Endothelial cell of umbilical vein (primary cell): ENCODE measurements around the gene TTLL7. TPM values are rescaled to one million over a fixed set of nuclear protein-coding genes. Genes with fewer than 3 reads are reported as not detected.

Source experiments
- BruUV-seq: library from RNA; stranded (reverse); fragments of 400-500 nt; replicated peaks from 2 replicates; lab custom pipeline; 2021; lab: Mats Ljungman, UMichigan
- CTCF ChIA-PET: fragments of 300-600, 350-600 bp; sonication (Branson Sonifier 250); formaldehyde crosslinking; loops from one replicate; lab custom pipeline; 2021; ENCODE audit warnings: antibody characterized with exemption, inconsistent platforms; lab: Charles Lee
- POLR2A ChIA-PET: fragments of 300-600, 350-600 bp; sonication (Branson Sonifier 250); formaldehyde crosslinking; loops from one replicate; lab custom pipeline; 2021; ENCODE audit warnings: antibody characterized with exemption, inconsistent platforms; lab: Charles Lee
- DNase-seq: peaks from one replicate; pipeline ENCODE4 v3.0.0-alpha.2; 2011; ENCODE audit warnings: low read depth, low spot score
- FAIRE-seq: peaks from 2 replicates; lab custom pipeline; 2011; peaks lifted over from hg19 to GRCh38; lab: Jason Lieb, UNC
- H2AFZ ChIP-seq: 2 replicates; pipeline ENCODE4 v1.6.0; 2012; ENCODE audit warnings: low read depth, low read length, control low read depth, inconsistent platforms
- H3K27ac ChIP-seq: 2 replicates; pipeline ENCODE4 v1.5.1; 2011; ENCODE audit warnings: low read depth, mild to moderate bottlenecking, control low read depth, low read length, moderate library complexity; ENCODE audit not compliant: insufficient read depth
- H3K27me3 ChIP-seq, 2 experiments: 2 replicates each; pipeline versions ENCODE4 v1.6.0 to v1.6.1; 2011; ENCODE audit warnings: low read length in 2 of 2, mixed read lengths in 1 of 2; ENCODE audit not compliant: control insufficient read depth in 2 of 2, insufficient read depth in 2 of 2
- H3K36me3 ChIP-seq, 2 experiments: 2 replicates in 1 of 2; 3 replicates in 1 of 2; pipeline ENCODE4 v1.5.1; 2011; ENCODE audit warnings: low read length in 2 of 2, mild to moderate bottlenecking in 1 of 2, moderate library complexity in 1 of 2; ENCODE audit not compliant: control insufficient read depth in 2 of 2, insufficient read depth in 2 of 2; ENCODE audit errors: extremely low read depth in 1 of 2
- H3K4me1 ChIP-seq: 3 replicates; pipeline ENCODE4 v1.5.1; 2011; ENCODE audit warnings: mild to moderate bottlenecking, low read length; ENCODE audit not compliant: control insufficient read depth, insufficient read depth; ENCODE audit errors: extremely low read depth
- H3K4me2 ChIP-seq: 2 replicates; pipeline ENCODE4 v1.6.1; 2011; ENCODE audit warnings: low read length, control low read depth, mixed read lengths; ENCODE audit not compliant: insufficient read depth
- H3K4me3 ChIP-seq, 3 experiments: fragments of 200-600 bp in 1 of 3; sonication (generic), shearing (Covaris generic) in 1 of 3; replicated peaks in 1 of 3; 2 replicates each; pipeline ENCODE4 v1.5.1; 2011 to 2016; ENCODE audit warnings: control low read depth in 3 of 3, low read length in 3 of 3, mild to moderate bottlenecking in 2 of 3, inconsistent platforms in 1 of 3, low read depth in 1 of 3, moderate library complexity in 1 of 3; ENCODE audit not compliant: insufficient read depth in 1 of 3
- H3K79me2 ChIP-seq: 2 replicates; pipeline ENCODE4 v1.6.0; 2012; ENCODE audit warnings: low read length, inconsistent platforms; ENCODE audit not compliant: control insufficient read depth, insufficient read depth
- H3K9ac ChIP-seq: replicated peaks from 2 replicates; pipeline ENCODE3; 2011; ENCODE audit warnings: low read length, control low read depth; ENCODE audit not compliant: insufficient read depth; ENCODE audit errors: extremely low read depth
- H3K9me1 ChIP-seq: replicated peaks from 3 replicates; pipeline ENCODE4 v1.6.0; 2011; ENCODE audit warnings: mild to moderate bottlenecking, low read length; ENCODE audit not compliant: control insufficient read depth, insufficient read depth; ENCODE audit errors: extremely low read depth
- H3K9me3 ChIP-seq: replicated peaks from 2 replicates; pipeline ENCODE4 v1.5.1; 2012; ENCODE audit warnings: low read length, inconsistent platforms; ENCODE audit not compliant: control insufficient read depth, insufficient read depth
- H4K20me1 ChIP-seq: replicated peaks from 2 replicates; pipeline ENCODE3; 2011; ENCODE audit warnings: mild to moderate bottlenecking, low read length; ENCODE audit not compliant: control insufficient read depth, insufficient read depth; ENCODE audit errors: extremely low read depth
- EZH2 ChIP-seq: IDR thresholded peaks from 2 replicates; pipeline ENCODE4 v1.6.1; 2012; ENCODE audit warnings: borderline replicate concordance, low read depth, mild to moderate bottlenecking, moderate library complexity, low read length, inconsistent platforms; ENCODE audit not compliant: severe bottlenecking
- FOS ChIP-seq: IDR thresholded peaks from 2 replicates; pipeline ENCODE4 v1.6.1; 2011; ENCODE audit warnings: mild to moderate bottlenecking, low read length, moderate library complexity, borderline replicate concordance; ENCODE audit not compliant: insufficient read depth
- GATA2 ChIP-seq: IDR thresholded peaks from 2 replicates; pipeline ENCODE4 v1.7.0; 2011; ENCODE audit warnings: low read depth, mild to moderate bottlenecking, moderate library complexity, mixed read lengths, low read length; ENCODE audit not compliant: insufficient read length, insufficient read depth
- JUN ChIP-seq: IDR thresholded peaks from 2 replicates; pipeline ENCODE4 v1.6.1; 2011; ENCODE audit warnings: borderline replicate concordance, low read depth; ENCODE audit not compliant: insufficient read length, insufficient read depth
- MAX ChIP-seq: IDR thresholded peaks from 2 replicates; pipeline ENCODE4 v1.6.1; 2011; ENCODE audit not compliant: insufficient read depth, insufficient read length
- MYC ChIP-seq: IDR thresholded peaks from one replicate; pipeline ENCODE4 v1.6.1; 2011; ENCODE audit warnings: mild to moderate bottlenecking, low read depth, low read length
- POLR2A ChIP-seq: IDR thresholded peaks from 2 replicates; pipeline ENCODE4 v1.6.1; 2012; ENCODE audit warnings: low read depth, mild to moderate bottlenecking, control low read depth, low read length
- POLR2AphosphoS5 ChIP-seq: IDR thresholded peaks from 2 replicates; pipeline ENCODE4 v1.6.1; 2012; ENCODE audit warnings: low read depth, mild to moderate bottlenecking, control low read depth, low read length, moderate library complexity; ENCODE audit not compliant: insufficient read depth
- dilution Hi-C: fragments of 300-500 bp; cut with MboI; formaldehyde crosslinking; loops from one replicate; pipeline ENCODE4 v1.15.0; 2019; ENCODE audit warnings: low sequenced_read_pairs; ENCODE audit not compliant: extremely low pct_ligation_motif_present
- intact Hi-C: fragments of 100-400 bp; cut with micrococcal nuclease; formaldehyde crosslinking; loops from one replicate; pipeline ENCODE4 v1.10.0; 2022
- polyA plus RNA-seq, 4 experiments: library from polyadenylated mRNA; depleted of rRNA in 3 of 4; stranded (reverse) in 3 of 4; unstranded in 1 of 4; fragments of >200 nt; gene quantifications; 2 replicates each; pipeline versions ENCODE4 v1.2.1 to v1.2.3, GENCODE V29; 2011 to 2012; ENCODE audit warnings: missing spikeins in 1 of 4
- total RNA-seq: library from RNA; stranded (reverse); gene quantifications from 2 replicates; pipeline ENCODE4 v1.2.3, GENCODE V29; 2021
- TF ChIP-seq, protein P1 (sequence below), 2 donors: IDR thresholded peaks; 1 replicate in 1 of 2; 2 replicates in 1 of 2; pipeline ENCODE4 v1.5.1; 2011; ENCODE audit warnings: low read length in 2 of 2, mild to moderate bottlenecking in 2 of 2, moderate library complexity in 2 of 2, control low read depth in 1 of 2, inconsistent platforms in 1 of 2, low read depth in 1 of 2; ENCODE audit not compliant: insufficient read depth in 1 of 2; ENCODE audit errors: extremely low read depth in 1 of 2

Gene TTLL7
- total and polyA plus RNA-seq, 2 donors (not counting 3 experiments of a cell fraction or from before 2014, with no cell fraction given), result 2.1 to 11.7 TPM

GRCh38 chr1:84012018-84012417 lies 13.1 kb upstream of the TTLL7 start:
- ChIA-PET POLR2A (no interaction called here), CTCF (no interaction called here)
- intact Hi-C loops (no loop called here), dilution Hi-C loops (no loop called here)
- no peaks in the 10 kb centered on the region for H3K9me1 ChIP-seq
- H2AFZ ChIP-seq, result no peak overlapping the region
- TF ChIP-seq FOS (no peak), POLR2AphosphoS5 (no peak), JUN (no peak), EZH2 (no peak)
- TF ChIP-seq, protein P1, sequence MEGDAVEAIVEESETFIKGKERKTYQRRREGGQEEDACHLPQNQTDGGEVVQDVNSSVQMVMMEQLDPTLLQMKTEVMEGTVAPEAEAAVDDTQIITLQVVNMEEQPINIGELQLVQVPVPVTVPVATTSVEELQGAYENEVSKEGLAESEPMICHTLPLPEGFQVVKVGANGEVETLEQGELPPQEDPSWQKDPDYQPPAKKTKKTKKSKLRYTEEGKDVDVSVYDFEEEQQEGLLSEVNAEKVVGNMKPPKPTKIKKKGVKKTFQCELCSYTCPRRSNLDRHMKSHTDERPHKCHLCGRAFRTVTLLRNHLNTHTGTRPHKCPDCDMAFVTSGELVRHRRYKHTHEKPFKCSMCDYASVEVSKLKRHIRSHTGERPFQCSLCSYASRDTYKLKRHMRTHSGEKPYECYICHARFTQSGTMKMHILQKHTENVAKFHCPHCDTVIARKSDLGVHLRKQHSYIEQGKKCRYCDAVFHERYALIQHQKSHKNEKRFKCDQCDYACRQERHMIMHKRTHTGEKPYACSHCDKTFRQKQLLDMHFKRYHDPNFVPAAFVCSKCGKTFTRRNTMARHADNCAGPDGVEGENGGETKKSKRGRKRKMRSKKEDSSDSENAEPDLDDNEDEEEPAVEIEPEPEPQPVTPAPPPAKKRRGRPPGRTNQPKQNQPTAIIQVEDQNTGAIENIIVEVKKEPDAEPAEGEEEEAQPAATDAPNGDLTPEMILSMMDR (IDR thresholded peaks at IDR 0.05; ENCODE audit: extremely low read depth in 1 of 2, insufficient read depth in 1 of 2, low read depth in 1 of 2, low read length in 2 of 2), result no peak
- no TSS peak for BruUV-seq
- H3K4me2 ChIP-seq, result no peak overlapping the region
- FAIRE-seq (no peak), DNase-seq (no peak)
- no peak overlapping the region for H3K4me3 ChIP-seq
- H3K27me3 ChIP-seq, result no peaks in the 10 kb centered on the region
- H3K79me2 ChIP-seq, result no peaks in the 10 kb centered on the region
- H3K27ac ChIP-seq, result no peak overlapping the region
- no peaks in the 10 kb centered on the region for H3K9me3 ChIP-seq
- no peaks in the 10 kb centered on the region for H3K4me1 ChIP-seq
- no peaks in the 10 kb centered on the region for H3K36me3 ChIP-seq
- H4K20me1 ChIP-seq, result no peaks in the 10 kb centered on the region
- no peak overlapping the region for H3K9ac ChIP-seq

DNA sequence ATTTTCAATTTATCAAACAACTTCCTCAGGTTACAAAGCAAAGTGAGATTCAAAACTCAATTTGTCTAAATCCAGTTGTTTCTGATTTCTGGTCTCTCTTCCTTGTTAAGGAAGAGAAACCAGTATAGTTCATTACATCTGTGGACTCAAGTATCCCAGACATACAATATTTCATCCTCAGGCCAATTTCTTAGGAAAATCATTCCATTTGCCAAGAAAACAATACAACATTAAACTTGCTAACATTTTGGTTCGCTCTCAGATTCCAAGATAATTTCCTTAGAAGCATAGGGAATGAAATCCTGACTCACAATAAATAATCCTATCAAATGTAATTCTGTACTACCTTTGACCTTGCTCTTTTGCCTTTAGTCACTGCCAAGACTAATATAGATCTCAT lies 11.2 kb upstream of the TTLL7 start:
- Histone ChIP-seq H3K9me3 (no peaks in the 10 kb centered on the region), H3K4me3 (no peak overlapping the region), H3K4me1 (no peaks in the 10 kb centered on the region), H3K4me2 (no peak overlapping the region), H4K20me1 (no peaks in the 10 kb centered on the region), H3K9ac (no peak overlapping the region), H3K27me3 (no peaks in the 10 kb centered on the region), H2AFZ (no peak overlapping the region), H3K9me1 (no peaks in the 10 kb centered on the region), H3K36me3 (no peaks in the 10 kb centered on the region), H3K79me2 (no peaks in the 10 kb centered on the region), H3K27ac (no peak overlapping the region)
- no TSS peak for BruUV-seq
- FAIRE-seq (no peak), DNase-seq (no peak)
- TF ChIP-seq FOS, result no peak
- TF ChIP-seq, protein P1 (IDR thresholded peaks at IDR 0.05; ENCODE audit: extremely low read depth in 1 of 2, insufficient read depth in 1 of 2, low read depth in 1 of 2, low read length in 2 of 2), result no peak
- no peak for TF ChIP-seq POLR2AphosphoS5
- TF ChIP-seq EZH2, result no peak
- TF ChIP-seq JUN, result no peak
- TF ChIP-seq POLR2A, result no peak
- no peak for TF ChIP-seq MYC
- TF ChIP-seq MAX, result no peak
- TF ChIP-seq GATA2, result no peak
- intact Hi-C loops (no loop called here), dilution Hi-C loops (no loop called here)
- ChIA-PET POLR2A (no interaction called here), CTCF (interaction anchor here (0.7 kb wide), 1 partner anchor 11 kb away, joined by 4 read pairs; the partner anchor contains the start of gene TTLL7)
